CD4-positive, alpha-beta T cell treated with Interleukin-2 at 100 ng/mL for 4 hours (primary cell): ENCODE results near the gene KDM1B.
"Not testable (repeated sequence)": the region's sequence is repeated elsewhere in the genome, so short reads cannot be mapped to it uniquely, and the experiment has no call there.

Experiments
- DNase-seq: peaks from one replicate; pipeline ENCODE4 v3.0.0-alpha.2; 2020; ENCODE audit warnings: low spot score

The KDM1B gene

GRCh38 chr6:18148304-18149025, 6.8 kb upstream of the KDM1B start:
- no peak for DNase-seq

GRCh38 chr6:18151391-18151790, 3.8 kb upstream of the KDM1B start:
- not testable (repeated sequence) for DNase-seq

DNA sequence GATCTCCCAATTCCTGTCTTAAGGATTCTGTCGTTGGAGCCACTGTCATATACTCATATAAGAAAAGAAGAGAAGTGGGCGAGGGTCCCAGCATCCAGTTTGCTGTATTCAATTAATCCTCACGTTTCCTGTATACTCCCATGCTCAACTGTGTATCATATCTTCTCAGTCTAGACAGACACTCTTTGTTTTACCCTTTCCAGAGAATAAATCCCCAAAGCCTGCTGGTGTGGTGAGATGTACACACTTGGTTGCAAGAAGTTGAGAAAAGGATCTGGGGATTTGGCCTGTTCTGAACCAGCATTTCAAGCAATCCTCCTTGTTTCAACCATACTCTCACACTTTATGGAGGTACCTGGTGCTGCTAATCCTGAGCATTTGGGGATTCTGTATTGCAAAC, 3.4 kb upstream of the KDM1B start:
- DNase-seq, result no peak

DNA sequence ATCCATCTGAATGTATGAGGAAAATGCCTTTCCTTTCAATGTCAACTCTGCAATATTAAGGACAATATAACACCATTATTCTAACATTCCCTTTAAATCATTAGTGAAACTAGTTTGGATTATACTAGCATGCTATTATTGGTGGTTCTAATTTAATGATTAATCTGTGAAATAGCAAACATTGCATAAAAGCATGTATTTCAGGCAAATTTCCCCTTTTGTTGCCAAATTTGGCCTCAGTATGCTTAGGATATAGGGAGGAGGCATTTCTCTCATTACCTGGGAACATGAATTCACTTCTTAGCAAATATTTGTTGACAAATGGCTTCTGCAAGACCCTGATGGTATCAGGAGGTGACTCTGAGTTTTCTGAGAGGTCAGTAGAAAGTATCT, 1.9 kb upstream of the KDM1B start:
- no peak for DNase-seq

DNA sequence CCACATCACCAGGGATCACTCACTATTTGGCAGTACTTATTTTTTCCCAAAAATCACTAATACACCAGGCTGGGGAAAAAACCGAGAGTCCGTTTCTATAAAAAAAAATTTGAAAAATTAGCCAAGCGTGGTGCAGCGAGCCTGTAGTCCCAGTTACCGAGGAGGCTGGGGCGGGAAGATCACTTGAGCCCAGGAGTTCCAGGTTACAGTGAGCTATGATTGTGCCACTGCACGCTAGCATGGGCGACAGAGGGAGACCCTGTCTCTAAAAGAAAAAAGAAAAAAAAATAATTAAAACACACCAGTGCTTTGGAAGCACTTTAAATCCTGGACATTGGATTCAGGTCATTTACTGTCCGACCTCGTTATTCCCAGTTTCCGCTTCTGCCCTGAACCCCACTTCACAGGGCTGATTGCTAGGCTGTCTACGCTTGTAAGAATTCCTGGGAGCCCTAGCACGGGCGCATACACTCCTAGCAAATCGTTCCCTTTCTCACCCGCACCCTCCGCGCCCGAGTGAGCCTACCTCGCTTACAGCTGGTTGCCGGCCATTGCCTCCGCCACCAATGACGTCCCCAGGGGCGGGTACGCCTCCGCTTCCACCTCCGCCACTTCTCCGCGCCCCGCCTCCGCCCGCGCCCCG, 594 bp upstream of the KDM1B start, which contains the start of gene TPMT:
Gene TPMT, minus strand, starts transcription at position 571 of the 643 bp plus-strand sequence. CDS start 5,950 bp downstream, outside the sequence.
- no peak for DNase-seq

DNA sequence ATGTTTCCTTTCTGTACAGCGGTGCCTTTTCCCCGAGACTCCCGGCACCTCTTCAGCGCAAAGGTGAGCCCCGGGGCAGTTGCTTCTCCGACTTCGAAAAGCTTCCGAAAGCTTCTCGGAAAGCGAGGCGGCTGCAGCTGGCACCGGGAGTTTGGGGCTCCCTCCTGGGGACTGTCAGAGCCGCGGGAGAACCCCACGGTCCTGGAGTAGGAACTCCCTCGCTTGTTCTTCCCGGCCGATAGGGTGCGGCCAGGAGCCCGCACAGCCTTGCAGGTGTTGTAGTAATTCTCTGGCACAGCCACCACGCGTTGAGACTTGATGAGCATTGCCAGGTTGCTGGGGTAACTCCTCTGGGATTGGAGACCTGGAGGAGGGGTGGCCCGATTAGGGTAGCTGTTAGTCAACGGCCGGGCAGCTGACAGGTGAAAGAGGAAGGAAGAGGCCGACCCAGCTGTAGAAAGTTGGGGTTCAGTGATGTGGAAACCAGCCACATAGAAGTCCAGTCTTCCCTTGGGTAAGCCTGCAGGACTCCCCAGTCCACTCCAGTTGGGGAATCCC, 721 bp downstream of the KDM1B start:
- peak; percentile 47 for DNase-seq

DNA sequence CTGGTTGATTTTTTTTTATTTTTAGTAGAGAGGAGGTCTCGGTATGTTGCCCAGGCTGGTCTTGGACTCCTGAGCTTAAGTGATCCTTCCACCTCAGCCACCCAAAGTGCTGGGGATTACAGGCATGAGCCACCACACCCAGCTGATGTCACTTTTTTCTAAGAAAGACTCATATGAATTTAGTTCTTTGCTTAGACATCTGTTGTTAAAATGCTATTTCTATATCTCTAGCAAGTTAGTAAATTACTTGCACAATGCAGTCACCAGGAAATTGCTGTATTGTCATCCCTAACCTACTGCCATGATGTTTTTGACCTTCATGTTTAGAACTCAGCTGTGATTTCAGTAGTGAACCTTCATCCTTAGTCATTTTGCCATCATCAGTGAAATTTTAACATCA, 5.7 kb downstream of the KDM1B start:
- DNase-seq, result no peak

GRCh38 chr6:18161431-18161830, 6.2 kb downstream of the KDM1B start:
- DNase-seq, result no peak

DNA sequence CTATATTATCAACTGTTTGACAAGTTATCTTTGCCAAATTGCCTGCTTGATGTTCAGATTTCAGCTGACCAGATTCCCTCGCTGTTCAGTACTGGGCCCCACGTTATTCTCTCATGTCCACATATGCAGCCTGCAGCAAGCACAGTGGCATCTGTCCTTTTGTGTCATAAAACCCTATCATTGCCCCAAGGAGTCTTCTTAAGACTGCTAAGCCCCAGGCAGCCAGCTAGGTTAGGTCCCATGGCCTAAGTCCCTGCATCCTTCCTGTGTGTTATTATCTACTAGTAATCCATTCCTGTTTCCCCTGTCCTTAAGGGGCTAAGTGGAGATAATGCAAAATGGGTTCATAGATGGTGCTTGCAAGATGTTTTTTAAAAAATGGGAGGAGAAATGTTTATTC, 7.2 kb downstream of the KDM1B start:
- DNase-seq, result no peak

- DNase-seq, result no peak
Observed at GRCh38 chr6:18165751-18166150, 10.5 kb downstream of the KDM1B start.

- no peak for DNase-seq
Observed at GRCh38 chr6:18166312-18167036, 11.3 kb downstream of the KDM1B start.

DNA sequence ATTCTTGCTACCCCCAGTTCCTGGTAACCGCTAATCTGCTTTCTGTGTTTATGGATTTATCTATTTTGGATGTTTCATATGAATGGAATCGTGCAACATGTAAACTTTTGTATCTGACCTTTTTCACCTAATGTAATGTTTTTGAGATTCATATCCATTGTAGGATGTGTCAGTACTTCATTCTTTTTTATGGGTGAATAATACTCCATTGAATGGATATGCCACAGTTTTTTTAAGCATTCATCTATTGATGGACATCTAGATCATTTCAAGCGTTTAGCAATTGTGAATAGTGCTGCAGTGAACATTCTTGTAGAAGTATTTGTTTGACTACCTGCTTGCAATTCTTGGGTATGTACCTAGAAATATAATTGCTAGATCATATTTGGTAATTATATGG, 13.0 kb downstream of the KDM1B start:
- DNase-seq, result no peak

GRCh38 chr6:18171871-18172270, 16.6 kb downstream of the KDM1B start:
- no peak for DNase-seq

- DNase-seq, result not testable (repeated sequence)
Observed at GRCh38 chr6:18176198-18176597, 21.0 kb downstream of the KDM1B start.

DNA sequence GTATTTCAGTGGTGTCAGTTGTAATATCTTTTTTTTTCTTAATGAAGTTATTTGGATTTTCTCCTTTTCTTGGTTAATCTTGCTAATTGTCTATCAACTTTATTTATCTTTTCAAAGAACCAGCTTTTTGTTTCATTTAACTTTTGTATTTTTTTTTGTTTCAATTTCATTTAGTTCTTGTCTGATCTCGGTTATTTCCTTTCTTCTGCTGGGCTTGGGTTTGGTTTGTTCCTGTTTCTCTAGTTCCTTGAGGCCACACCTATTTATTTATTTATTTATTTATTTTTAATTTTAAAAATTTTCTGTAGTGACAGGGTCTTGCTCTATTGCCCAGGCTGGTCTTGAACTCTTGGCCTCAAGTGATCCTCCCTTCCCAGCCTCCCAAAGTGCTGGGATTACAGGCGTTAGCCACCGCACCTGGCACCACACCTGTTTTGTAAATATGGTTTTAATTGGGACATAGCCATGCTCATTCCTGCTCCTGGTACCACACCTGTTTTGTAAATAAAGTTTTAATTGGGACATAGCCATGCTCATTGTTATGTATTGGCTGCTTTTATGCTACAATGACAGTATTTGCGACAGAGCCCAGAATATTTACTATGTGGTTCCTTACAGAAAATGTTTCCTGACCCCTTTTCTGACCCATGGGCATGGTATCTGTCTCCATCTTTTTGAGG, 22.2 kb downstream of the KDM1B start:
- no peak for DNase-seq

GRCh38 chr6:18178960-18179615, 23.9 kb downstream of the KDM1B start:
- no peak for DNase-seq

GRCh38 chr6:18179770-18180356, 24.6 kb downstream of the KDM1B start:
- no peak for DNase-seq

GRCh38 chr6:18182568-18182967, 27.3 kb downstream of the KDM1B start:
- no peak for DNase-seq

- DNase-seq, result no peak
Observed at GRCh38 chr6:18183766-18184165, 28.5 kb downstream of the KDM1B start.

DNA sequence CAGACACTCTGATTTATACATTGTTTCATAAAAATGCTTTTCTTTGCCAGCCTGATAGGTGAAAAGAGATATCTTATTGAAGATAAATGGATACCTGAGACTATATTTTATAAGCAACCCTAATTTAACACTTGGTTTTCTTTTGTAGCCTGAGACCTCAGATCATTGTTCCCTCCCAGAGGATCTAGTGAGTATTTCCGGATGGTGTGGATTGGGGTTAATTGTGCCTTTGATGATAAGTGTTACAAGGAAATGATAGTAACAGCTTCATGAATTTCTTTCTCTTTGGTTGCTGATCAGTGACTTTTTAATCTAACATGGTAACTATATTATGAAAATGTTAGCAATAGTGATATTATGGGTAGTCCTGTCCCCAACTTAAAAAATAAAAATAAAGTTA, 30.4 kb downstream of the KDM1B start:
- no peak for DNase-seq

- no peak for DNase-seq
Observed at GRCh38 chr6:18186033-18186432, 30.8 kb downstream of the KDM1B start.
